HFF-Myc (cell line): ENCODE data around the gene TROAP.

Experiments
- DNase-seq: peaks from one replicate; pipeline ENCODE4 v3.0.0-alpha.2; 2011; ENCODE audit warnings: low read depth; ENCODE audit errors: extremely low read depth
- H3K4me3 ChIP-seq: replicated peaks from 2 replicates; pipeline ENCODE4 v1.5.1; 2011; ENCODE audit warnings: low read depth, mild to moderate bottlenecking, control low read depth, low read length
- CTCF ChIP-seq: IDR thresholded peaks from 2 replicates; pipeline ENCODE4 v1.5.1; 2012; ENCODE audit warnings: mild to moderate bottlenecking, low read depth, low read length, control low read depth; ENCODE audit errors: missing control alignments

The TROAP gene

GRCh38 chr12:49292729-49293055, 30.4 kb upstream of the TROAP start:
- H3K4me3 ChIP-seq: no peak overlapping the region
- no peak for DNase-seq
- TF ChIP-seq CTCF: no peak

- no peak for TF ChIP-seq CTCF
- no peak overlapping the region for H3K4me3 ChIP-seq
- no peak for DNase-seq
These were observed 29.7 kb upstream of the TROAP start for GRCh38 chr12:49293056-49293956.

GRCh38 chr12:49294086-49294803, 28.8 kb upstream of the TROAP start:
- H3K4me3 ChIP-seq: no peak overlapping the region
- no peak for TF ChIP-seq CTCF
- DNase-seq: no peak

GRCh38 chr12:49294804-49295081, 28.3 kb upstream of the TROAP start:
- H3K4me3 ChIP-seq: no peak overlapping the region
- no peak for TF ChIP-seq CTCF
- DNase-seq: no peak

GRCh38 chr12:49295082-49295936, 27.7 kb upstream of the TROAP start, which contains the start of gene PRPH:
TSS of gene PRPH (plus strand) at chr12:49295147. CDS start at chr12:49295201, 54 bp downstream.
- H3K4me3 ChIP-seq: no peak within 1 kb of the TSS
- no peak for TF ChIP-seq CTCF
- DNase-seq: no peak

- peak; percentile 86 for TF ChIP-seq CTCF
- DNase-seq: no peak
- H3K4me3 ChIP-seq: no peak overlapping the region
These were observed 26.8 kb upstream of the TROAP start for GRCh38 chr12:49296034-49296835.
